Peyer's patch (tissue), 4 donors: Measurements from ENCODE around the gene FGFBP3.

Experiments used
- POLR2A ChIP-seq, 2 donors: fragments of 450-650 bp; IDR thresholded peaks; one replicate each; pipeline ENCODE4 v1.5.1; 2017; ENCODE audit warnings: antibody characterized with exemption in 2 of 2, mild to moderate bottlenecking in 2 of 2, moderate library complexity in 2 of 2
- TF ChIP-seq, protein P1 (sequence below), 6 experiments: fragments of 450-650 bp in 4 of 6; fragments of 200-600 bp in 2 of 6; sonication (generic) in 1 of 6; IDR thresholded peaks; one replicate each; pipeline ENCODE4 v1.5.1; 2017 to 2019; ENCODE audit warnings: antibody characterized with exemption in 6 of 6, mild to moderate bottlenecking in 3 of 6, moderate library complexity in 1 of 6

GRCh38 chr10:91886954-91887271, 22.4 kb downstream of the FGFBP3 start:
- TF ChIP-seq, protein P1, sequence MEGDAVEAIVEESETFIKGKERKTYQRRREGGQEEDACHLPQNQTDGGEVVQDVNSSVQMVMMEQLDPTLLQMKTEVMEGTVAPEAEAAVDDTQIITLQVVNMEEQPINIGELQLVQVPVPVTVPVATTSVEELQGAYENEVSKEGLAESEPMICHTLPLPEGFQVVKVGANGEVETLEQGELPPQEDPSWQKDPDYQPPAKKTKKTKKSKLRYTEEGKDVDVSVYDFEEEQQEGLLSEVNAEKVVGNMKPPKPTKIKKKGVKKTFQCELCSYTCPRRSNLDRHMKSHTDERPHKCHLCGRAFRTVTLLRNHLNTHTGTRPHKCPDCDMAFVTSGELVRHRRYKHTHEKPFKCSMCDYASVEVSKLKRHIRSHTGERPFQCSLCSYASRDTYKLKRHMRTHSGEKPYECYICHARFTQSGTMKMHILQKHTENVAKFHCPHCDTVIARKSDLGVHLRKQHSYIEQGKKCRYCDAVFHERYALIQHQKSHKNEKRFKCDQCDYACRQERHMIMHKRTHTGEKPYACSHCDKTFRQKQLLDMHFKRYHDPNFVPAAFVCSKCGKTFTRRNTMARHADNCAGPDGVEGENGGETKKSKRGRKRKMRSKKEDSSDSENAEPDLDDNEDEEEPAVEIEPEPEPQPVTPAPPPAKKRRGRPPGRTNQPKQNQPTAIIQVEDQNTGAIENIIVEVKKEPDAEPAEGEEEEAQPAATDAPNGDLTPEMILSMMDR (IDR thresholded peaks at IDR 0.05): no peak
- no peak for TF ChIP-seq POLR2A (IDR thresholded peaks at IDR 0.05)
